HK-2 (cell line): Measurements from ENCODE around the gene TPPP.

Experiments used
- DNase-seq: peaks from one replicate; pipeline ENCODE4 v3.0.0-alpha.2; 2018; ENCODE audit not compliant: unreplicated experiment

TPPP gene

DNA sequence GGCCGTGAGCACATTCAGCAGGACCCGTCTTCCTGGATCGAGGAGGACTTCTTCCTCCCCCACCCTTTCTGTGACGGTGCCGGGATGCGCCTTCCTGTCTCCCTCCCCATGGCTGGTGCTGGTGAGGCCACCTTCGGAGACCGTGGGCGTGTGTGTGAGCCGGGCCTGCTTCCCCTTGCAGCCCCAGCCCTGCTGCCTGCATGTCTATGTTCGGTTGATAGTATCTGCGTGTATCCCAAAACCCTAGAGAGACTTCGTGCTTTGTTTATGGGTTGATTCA is 68.3 kb downstream of the TPPP start:
- no peak for DNase-seq

DNA sequence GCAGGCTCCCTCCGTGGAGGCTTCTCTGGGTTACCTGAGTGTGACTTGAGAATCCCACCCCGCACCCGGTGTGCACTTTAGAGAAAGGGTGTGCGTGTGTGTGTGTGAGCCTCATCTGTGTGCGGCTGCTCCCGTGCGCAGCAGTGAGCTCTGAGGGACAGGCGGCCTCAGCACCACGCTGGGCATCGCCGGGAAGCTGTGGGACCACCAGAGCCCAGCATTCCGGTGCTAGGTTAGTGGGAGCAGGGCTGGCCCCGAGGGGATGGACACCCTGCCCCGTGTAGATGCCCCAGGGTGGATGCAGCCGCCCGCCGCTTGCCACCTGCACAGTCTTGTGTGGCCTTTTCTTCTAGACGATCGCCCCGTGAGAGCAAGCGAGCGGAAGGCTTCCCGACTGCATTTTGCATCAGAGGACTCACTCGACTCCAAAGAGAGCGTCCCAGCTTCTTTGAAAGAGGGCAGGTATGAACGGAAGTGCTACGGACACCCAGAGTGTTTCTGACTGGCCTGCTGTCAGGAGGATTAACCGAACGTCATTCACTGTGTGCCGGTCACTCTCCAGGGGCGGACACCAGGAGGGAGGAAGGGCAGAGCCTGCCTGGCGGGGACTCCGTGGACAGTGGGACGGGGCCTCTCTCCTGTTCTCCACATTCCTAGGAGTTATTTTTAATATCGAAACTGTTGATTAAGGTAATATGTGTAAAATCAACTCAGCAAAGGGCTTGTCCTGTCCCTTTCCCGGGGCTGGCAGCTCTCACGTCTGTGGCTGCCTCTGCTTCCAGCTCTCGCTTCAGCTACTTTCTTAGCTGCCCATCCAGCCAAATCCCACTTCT is 68.8 kb downstream of the TPPP start:
- DNase-seq: no peak

- DNase-seq: no peak
Measured at GRCh38 chr5:623531-623930, 69.6 kb downstream of the TPPP start.

GRCh38 chr5:622946-623522 is 70.1 kb downstream of the TPPP start:
- no peak for DNase-seq

- DNase-seq: no peak
Measured at GRCh38 chr5:622359-622758, 70.8 kb downstream of the TPPP start.

DNA sequence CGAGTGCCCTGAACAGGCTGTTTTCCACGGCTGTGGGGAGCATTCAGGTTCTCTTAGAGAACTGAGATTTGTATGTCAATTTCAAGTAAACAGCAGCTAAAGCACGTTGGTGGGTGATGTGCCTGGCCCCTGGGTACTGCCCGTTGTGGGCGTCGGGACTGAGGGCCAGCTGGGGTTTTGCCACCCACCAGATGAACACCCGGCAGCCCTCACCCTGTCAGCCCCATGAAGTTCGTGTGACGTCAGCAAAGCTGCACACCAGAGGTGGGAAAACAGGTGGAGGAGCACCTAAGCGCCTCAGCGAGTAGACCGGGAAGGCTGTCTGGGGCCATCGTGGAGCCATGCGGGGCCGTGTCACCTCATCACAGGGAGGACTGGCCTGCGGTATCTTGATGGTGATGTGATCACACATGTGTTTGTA is 71.8 kb downstream of the TPPP start:
- DNase-seq: no peak

DNA sequence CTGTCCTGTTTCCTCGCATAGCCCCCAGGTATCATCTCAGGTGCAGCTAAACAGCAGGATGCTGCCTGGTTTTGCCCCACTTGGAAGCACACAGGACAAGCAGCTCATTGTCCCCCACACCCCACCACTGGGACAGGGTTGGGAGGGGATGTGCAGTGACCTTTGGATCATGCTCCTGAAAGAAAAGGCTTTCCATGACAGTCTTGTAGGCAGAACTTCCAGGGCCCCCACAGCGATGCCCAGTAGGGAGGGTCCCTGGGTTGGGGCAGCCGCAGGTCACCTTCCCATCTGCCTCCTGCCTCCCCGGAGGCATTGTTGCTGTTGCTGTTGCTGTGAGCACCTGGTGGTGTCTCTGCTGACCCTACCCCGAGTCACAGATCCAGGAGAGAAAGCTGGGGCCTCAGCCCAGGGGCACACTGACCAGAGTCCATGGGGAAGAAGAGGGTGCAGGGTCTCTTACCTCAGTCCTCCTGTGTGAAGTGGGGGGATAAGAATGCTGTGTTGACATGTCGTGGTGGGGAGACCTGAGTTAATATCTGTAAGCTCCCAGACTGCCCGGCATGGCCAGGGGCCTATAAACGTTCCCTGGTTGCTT is 72.5 kb downstream of the TPPP start:
- no peak for DNase-seq

GRCh38 chr5:620152-620551 is 73.0 kb downstream of the TPPP start:
- no peak for DNase-seq

GRCh38 chr5:619444-619843 is 73.7 kb downstream of the TPPP start:
- DNase-seq: no peak

- DNase-seq: no peak
Measured at GRCh38 chr5:618450-618849, 74.7 kb downstream of the TPPP start.

GRCh38 chr5:617896-618295 is 75.3 kb downstream of the TPPP start:
- no peak for DNase-seq

- no peak for DNase-seq
Measured at GRCh38 chr5:616484-617039, 76.6 kb downstream of the TPPP start.

GRCh38 chr5:612498-613424 is 80.4 kb downstream of the TPPP start:
- no peak for DNase-seq

- DNase-seq: peak; percentile 90
Measured at GRCh38 chr5:611731-612486, 81.2 kb downstream of the TPPP start, which contains the start of gene CEP72. Gene CEP72 (plus strand): TSS chr5:612340. CDS start chr5:612362, 22 bp downstream.

DNA sequence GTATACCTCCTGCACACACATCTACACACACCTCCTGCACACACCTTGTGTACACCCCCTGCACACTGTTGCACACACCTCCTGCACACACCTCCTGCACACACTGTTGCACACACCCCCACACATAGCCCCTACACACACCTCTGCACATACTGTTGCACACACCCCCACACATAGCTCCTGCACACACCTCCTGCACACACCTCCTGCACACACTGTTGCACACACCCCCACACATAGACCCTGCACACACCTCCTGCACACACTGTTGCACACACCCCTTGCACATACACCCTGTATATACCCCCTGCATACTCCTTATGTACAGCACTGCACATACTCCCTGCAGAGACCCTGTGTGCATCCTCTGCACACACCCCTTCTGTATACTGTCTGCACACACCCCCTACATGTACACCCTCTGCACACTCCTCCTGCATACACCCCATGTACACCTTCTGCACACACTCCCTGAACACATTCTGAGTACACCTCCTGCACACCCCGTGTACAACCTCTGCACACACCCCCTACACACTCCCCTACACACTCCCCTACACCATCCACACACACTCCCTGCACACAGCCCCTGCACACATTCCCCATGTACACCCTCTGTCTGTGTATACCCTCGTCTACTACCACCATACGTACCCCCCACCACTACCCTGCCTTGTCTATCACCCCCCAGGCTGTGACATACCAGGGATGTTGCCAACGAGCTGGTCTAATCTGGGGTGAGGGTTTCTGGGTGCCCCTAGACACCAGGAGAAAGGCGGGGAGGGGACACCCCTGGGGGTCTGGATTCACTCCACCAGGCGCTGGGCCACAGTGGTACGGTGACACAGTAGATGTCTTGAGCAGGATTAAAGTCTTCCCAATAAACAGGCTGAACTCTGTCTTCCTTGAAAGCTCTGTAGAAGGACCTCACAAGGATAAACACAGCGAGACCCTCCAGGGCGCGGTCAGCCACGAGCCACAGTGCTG is 82.1 kb downstream of the TPPP start:
- no peak for DNase-seq

- DNase-seq: no peak
Measured at GRCh38 chr5:610011-610743, 83.0 kb downstream of the TPPP start.
